ENCODE results near the gene ZNF532. TPM values are rescaled to one million over a fixed set of nuclear protein-coding genes. Genes with fewer than 3 reads are reported as not detected.

ZNF532 gene
- total and polyA plus RNA-seq, 9 of the 15 experiments (the other 6 are each of a cell fraction or from before 2014, with no cell fraction given): 0.42 TPM; not detected in 8

GRCh38 chr18:58911241-58911640, 46.6 kb downstream of the ZNF532 start:
- Histone ChIP-seq H3K4me3 (no peak overlapping the region), H3K4me1 (replicated peaks in 1 of 2; ENCODE audit: control insufficient read depth in 2 of 2, insufficient read depth in 2 of 2, low read length in 2 of 2) (no peaks in the 10 kb centered on the region), H3K36me3 (ENCODE audit: control insufficient read depth, insufficient read depth, low read length) (no peaks in the 10 kb centered on the region), H3K9me1 (ENCODE audit: control insufficient read depth, insufficient read depth, low read length) (peaks cover 2% of the 10 kb centered on the region), H2AFZ (ENCODE audit: low read depth, low read length) (no peak overlapping the region), H3K79me2 (ENCODE audit: control insufficient read depth, insufficient read depth, low read length) (no peaks in the 10 kb centered on the region), H3K4me2 (ENCODE audit: insufficient read depth, low read length) (no peak overlapping the region), H4K20me1 (replicated peaks; ENCODE audit: control insufficient read depth, insufficient read depth, low read length) (no peaks in the 10 kb centered on the region), H3K27me3 (ENCODE audit: control insufficient read depth in 2 of 2, insufficient read depth in 2 of 2, low read length in 2 of 2) (peaks cover 3 to 18% of the 10 kb centered on the region in 2 experiments; a peak in 4 of 5 replicates), H3K27ac (ENCODE audit: extremely low read depth, low read depth, low read length) (no peak overlapping the region), H3K9ac (ENCODE audit: insufficient read depth in 1 of 2, low read depth in 2 of 2, low read length in 2 of 2) (no peak overlapping the region), H3K9me3 (replicated peaks; ENCODE audit: control insufficient read depth, insufficient read depth, low read depth, low read length) (no peaks in the 10 kb centered on the region)
- ChIA-PET POLR2A (interaction anchor here (0.9 kb wide), 1 partner anchor 10 kb away, joined by 3 read pairs; no protein-coding TSS in a partner anchor), CTCF (ENCODE audit: low intra/inter-chr PET ratio) (no interaction called here)
- no TSS peak for BruUV-seq (replicated peaks)
- no peak for ATAC-seq
- intact Hi-C loops (cut with micrococcal nuclease): no loop called here
- in situ Hi-C loops (cut with MboI): no loop called here
- no peak for FAIRE-seq
- no peak for DNase-seq (ENCODE audit: extremely low read depth in 1 of 4, low spot score in 3 of 4)
- TF ChIP-seq CEBPZ (IDR thresholded peaks at IDR 0.05; ENCODE audit: borderline replicate concordance, low read depth, low read length): no peak
- whole genome bisulfite sequencing (ENCODE audit: insufficient coverage, low coverage, missing lambda C conversion rate): 0% methylated on average over 3 of the region's 4 CpGs

GRCh38 chr18:58911766-58912165, 47.1 kb downstream of the ZNF532 start:
- Histone ChIP-seq H3K79me2 (ENCODE audit: control insufficient read depth, insufficient read depth, low read length) (no peaks in the 10 kb centered on the region), H3K9ac (ENCODE audit: insufficient read depth in 1 of 2, low read depth in 2 of 2, low read length in 2 of 2) (no peak overlapping the region), H3K36me3 (ENCODE audit: control insufficient read depth, insufficient read depth, low read length) (no peaks in the 10 kb centered on the region), H4K20me1 (replicated peaks; ENCODE audit: control insufficient read depth, insufficient read depth, low read length) (no peaks in the 10 kb centered on the region), H3K27me3 (ENCODE audit: control insufficient read depth in 2 of 2, insufficient read depth in 2 of 2, low read length in 2 of 2) (peaks cover 3 to 18% of the 10 kb centered on the region in 2 experiments; a peak in 4 of 5 replicates), H3K4me3 (no peak overlapping the region), H3K9me1 (ENCODE audit: control insufficient read depth, insufficient read depth, low read length) (peaks cover 2% of the 10 kb centered on the region), H3K4me1 (replicated peaks in 1 of 2; ENCODE audit: control insufficient read depth in 2 of 2, insufficient read depth in 2 of 2, low read length in 2 of 2) (no peaks in the 10 kb centered on the region), H3K4me2 (ENCODE audit: insufficient read depth, low read length) (no peak overlapping the region), H3K9me3 (replicated peaks; ENCODE audit: control insufficient read depth, insufficient read depth, low read depth, low read length) (no peaks in the 10 kb centered on the region), H3K27ac (ENCODE audit: extremely low read depth, low read depth, low read length) (no peak overlapping the region), H2AFZ (ENCODE audit: low read depth, low read length) (no peak overlapping the region)
- DNase-seq (ENCODE audit: extremely low read depth in 1 of 4, low spot score in 3 of 4) (no peak), ATAC-seq (no peak), FAIRE-seq (no peak)
- in situ Hi-C loops (cut with MboI): no loop called here
- BruUV-seq (replicated peaks): no TSS peak
- intact Hi-C loops (cut with micrococcal nuclease): no loop called here
- WGBS (ENCODE audit: insufficient coverage, low coverage, missing lambda C conversion rate): 2% methylated on average over 6 of the region's 8 CpGs
- TF ChIP-seq ZNF347 (CRISPR knock-in tag; IDR thresholded peaks at IDR 0.05; ENCODE audit: low read depth): no peak
- TF ChIP-seq SMC3 (conservative IDR thresholded peaks at IDR 0.05; ENCODE audit: insufficient read depth, low read depth, low read length): no peak
- TF ChIP-seq NKRF (IDR thresholded peaks at IDR 0.05; ENCODE audit: borderline replicate concordance): no peak
- TF ChIP-seq ZNF561 (CRISPR knock-in tag; conservative IDR thresholded peaks at IDR 0.05): no peak
- no peak for TF ChIP-seq PATZ1 (CRISPR knock-in tag; IDR thresholded peaks at IDR 0.05; ENCODE audit: borderline replicate concordance)
- TF ChIP-seq EHMT2 (IDR thresholded peaks at IDR 0.05): no peak
- TF ChIP-seq POLR2G (IDR thresholded peaks at IDR 0.05; ENCODE audit: low read depth, low read length): no peak
- ChIA-PET CTCF (ENCODE audit: low intra/inter-chr PET ratio) (no interaction called here), POLR2A (interaction anchor here (0.9 kb wide), 1 partner anchor 10 kb away, joined by 3 read pairs; no protein-coding TSS in a partner anchor)
